Measurements from ENCODE around the gene IRAK3. TPM values are rescaled to one million over a fixed set of nuclear protein-coding genes. Genes with fewer than 3 reads are reported as not detected.

IRAK3 gene, protein sequence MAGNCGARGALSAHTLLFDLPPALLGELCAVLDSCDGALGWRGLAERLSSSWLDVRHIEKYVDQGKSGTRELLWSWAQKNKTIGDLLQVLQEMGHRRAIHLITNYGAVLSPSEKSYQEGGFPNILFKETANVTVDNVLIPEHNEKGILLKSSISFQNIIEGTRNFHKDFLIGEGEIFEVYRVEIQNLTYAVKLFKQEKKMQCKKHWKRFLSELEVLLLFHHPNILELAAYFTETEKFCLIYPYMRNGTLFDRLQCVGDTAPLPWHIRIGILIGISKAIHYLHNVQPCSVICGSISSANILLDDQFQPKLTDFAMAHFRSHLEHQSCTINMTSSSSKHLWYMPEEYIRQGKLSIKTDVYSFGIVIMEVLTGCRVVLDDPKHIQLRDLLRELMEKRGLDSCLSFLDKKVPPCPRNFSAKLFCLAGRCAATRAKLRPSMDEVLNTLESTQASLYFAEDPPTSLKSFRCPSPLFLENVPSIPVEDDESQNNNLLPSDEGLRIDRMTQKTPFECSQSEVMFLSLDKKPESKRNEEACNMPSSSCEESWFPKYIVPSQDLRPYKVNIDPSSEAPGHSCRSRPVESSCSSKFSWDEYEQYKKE
- total RNA-seq, result 4.1 TPM

DNA sequence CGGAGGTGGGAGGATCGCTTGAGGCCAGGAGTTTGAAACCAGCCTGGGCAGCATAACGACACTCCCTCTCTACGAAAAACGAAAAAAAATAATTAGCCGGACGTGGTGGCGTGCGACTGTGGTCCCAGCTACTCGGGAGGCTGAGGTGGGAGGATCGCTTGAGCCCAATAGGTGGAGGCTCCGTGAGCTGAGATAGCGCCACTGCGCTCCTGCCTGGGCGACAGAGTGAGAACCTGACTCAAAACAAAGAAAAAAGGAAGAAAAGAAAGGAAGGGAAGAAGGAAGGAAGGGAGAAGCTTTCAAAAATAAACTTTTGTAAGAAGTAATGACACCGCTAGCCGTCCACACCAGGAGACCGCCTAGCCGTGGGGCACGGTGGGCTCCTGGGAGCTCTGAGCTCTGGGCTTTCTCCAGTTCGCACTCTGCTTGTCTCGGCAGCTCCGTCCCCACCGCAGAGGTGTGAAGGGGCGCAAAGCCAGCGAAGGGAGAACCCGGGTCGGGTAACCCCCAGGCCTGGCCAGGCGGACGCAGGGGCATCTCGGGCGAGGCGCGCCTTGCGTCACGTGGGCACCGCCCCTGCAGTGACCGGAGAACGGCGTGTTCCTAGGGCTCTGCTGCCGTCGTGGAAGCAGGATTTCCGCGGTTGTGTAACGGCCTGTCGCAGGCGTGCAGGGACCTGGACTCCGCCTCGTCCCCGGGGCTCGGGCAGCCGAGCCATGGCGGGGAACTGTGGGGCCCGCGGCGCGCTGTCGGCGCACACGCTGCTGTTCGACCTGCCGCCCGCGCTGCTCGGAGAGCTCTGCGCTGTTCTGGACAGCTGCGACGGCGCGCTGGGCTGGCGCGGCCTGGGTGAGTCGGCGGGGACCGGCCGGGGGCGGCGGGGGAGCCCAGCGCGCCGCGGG lies at the start of gene IRAK3:
IRAK3 (plus strand) TSS at position 631 of the 902 bp plus-strand sequence; CDS start at position 717, 86 bp downstream.
- DNase-seq (ENCODE audit: low spot score in 2 of 2) (peak; percentile 57 to 72), FAIRE-seq (no peak)

GRCh38 chr12:66139328-66139727 lies 49.7 kb upstream of the IRAK3 start:
- no peak for DNase-seq (ENCODE audit: low spot score in 2 of 2)
- FAIRE-seq, result no peak

DNA sequence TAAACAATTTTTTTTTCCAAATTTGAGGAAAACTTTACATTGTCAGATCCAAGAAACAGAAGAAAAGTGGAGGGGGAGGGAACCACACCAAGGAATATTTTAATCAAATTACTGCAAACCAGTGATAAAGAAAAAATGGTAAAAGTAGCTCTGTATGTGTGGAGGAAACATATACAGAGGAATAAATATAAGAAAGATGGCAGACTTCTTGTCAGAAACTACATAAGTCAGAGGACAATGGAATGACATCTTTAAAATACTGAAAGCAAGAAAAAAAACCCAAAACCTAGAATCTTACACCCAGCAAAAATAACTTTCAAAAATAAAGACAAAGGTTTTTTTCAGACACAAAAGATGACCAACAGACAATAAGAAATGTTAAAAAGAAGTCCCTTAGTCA lies 48.3 kb upstream of the IRAK3 start:
- DNase-seq (ENCODE audit: low spot score in 2 of 2) (no peak), FAIRE-seq (no peak)

GRCh38 chr12:66141299-66141698 lies 47.7 kb upstream of the IRAK3 start:
- DNase-seq (ENCODE audit: low spot score in 2 of 2) (no peak), FAIRE-seq (no peak)

GRCh38 chr12:66142826-66143225 lies 46.2 kb upstream of the IRAK3 start:
- DNase-seq (ENCODE audit: low spot score in 2 of 2) (no peak), FAIRE-seq (no peak)

DNA sequence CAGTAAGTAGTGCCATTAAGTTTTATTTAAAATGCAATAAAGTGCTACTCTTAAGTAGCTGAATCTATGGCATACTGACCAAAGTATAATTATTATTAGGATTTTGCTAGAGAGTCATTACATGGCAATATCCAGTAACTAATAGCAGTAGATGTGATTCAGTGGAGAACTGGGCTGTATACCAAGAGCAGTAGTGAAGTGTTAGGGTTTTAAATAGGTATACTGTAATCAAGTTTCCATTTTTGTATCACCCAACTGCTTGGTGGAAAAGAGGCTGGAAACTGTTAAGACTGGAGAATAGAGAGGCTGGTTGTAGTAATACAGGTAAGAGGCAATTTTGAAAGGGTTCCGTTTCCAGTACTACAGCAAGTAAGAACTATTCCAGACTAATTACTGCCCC lies 45.1 kb upstream of the IRAK3 start:
- FAIRE-seq (no peak), DNase-seq (ENCODE audit: low spot score in 2 of 2) (no peak)

DNA sequence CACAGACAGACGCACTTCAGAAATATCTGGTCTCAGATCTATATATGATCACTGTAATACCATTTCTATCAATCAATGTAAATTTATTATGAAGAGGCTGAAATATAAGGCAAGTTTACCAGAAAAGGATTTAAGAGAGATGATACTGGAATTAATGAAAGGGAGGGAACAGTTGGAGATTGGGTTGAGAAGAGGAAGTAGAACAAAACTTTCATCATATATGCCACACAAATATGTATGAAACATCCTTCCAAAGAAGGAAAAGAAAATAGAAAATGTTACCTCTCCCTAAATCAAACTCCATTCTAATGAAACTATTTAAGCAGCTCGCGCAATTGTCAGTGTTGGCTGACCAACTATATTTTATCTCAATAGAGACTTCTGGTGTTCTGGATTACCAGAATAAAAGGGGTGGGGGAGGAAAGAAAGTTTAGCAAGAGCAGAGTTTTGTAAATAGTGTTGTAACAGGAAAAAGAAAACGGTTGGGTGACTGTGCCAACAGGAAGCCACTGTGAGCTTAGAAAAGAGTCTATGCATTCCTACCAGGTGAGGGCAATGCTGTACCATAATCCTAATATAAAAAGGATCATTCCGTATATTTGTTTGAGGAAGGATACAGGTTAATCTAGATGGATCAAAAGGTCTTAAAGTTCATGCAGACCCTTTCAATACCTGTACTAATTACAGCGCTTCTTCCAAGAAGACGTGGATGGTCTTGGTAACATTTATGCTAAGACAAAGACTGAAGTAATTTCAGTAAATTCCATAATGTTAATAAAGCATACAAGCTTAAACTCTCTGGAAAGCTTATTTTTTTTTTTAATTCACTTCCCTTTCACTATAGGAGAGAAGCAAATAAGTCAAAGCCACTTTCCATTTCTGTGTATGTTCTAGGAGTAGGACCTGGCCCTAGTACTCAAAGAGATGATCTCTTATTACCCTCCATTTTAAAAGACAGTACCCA lies 43.9 kb upstream of the IRAK3 start:
- no peak for FAIRE-seq

DNA sequence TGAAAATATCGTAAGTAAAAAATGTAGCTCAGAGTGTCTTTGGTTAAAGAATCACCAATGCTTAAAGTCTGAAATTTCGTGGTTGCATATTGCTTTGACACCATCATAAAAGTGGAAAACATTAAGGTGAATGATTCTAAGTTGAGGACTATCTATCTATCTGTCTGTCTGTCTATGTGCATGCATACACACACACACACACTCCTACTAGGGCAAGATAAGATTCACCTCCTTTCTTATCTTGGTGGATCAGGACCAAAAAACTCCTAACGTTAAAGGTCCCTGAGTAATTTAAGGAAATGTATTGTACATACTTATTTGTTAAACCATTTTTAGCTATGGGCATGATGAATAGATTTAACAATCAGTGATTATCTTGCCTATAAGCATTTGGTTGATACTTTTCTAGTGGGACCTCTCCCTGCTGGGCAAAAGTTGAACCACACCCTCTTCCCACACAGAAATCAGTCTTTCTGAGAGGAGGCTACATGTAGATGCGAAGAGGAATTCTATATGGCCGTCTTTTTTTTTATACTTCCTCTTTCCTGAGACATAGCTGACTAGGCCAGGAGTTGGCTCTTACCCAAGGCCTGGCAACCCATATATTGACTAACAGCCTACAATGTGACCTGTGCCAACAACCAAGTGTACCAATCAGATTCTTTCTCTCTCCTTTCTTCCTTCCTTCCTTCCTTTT lies 39.2 kb upstream of the IRAK3 start:
- no peak for DNase-seq (ENCODE audit: low spot score in 2 of 2)
- no peak for FAIRE-seq

More for the DNA sequence above, 43.9 kb upstream of the IRAK3 start:
- peak in 1 of 2 donors; percentile 33 for DNase-seq (ENCODE audit: low spot score in 2 of 2)

DNA sequence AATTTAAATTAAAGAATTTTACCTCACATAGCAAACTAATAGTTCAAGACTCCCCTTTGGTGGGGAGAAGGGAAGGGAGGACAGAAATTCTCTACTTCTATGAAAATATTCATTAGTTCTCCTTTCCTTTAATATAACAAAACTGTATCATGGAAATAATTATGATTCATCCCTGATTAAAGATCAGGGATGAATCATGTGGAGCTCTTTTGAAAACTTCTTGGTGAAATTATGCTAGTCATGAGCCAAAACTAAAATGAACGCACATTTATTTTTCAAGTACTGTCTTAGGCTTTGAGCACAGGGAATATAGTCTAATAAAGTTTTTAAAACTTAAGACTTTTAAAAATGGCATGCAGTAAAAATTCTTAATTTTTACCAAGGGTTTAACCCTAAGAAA lies 36.3 kb upstream of the IRAK3 start:
- DNase-seq (ENCODE audit: low spot score in 2 of 2) (no peak), FAIRE-seq (no peak)

- no peak for FAIRE-seq
- DNase-seq (ENCODE audit: low spot score in 2 of 2), result no peak
These were observed 34.2 kb upstream of the IRAK3 start for GRCh38 chr12:66154776-66155175.

DNA sequence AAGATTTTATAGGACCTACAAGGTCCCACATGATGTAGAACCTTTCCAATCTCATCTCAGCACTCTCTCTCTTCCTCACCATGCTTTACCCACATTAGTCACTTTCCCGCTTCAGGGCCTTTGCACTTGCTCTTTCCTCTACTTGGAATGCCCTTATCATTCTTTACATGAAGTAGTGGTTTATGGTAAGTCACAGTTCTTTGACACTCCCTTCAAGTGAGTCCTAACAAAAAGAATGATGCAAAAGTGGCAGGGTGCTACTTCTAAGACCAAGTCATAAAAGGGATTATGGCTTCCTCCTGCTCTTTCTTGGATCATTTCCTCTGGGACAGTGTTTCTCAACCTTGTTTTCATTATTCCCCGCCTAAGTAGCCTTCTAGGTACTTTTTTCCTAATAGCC lies 32.4 kb upstream of the IRAK3 start:
- FAIRE-seq, result no peak
- no peak for DNase-seq (ENCODE audit: low spot score in 2 of 2)

DNA sequence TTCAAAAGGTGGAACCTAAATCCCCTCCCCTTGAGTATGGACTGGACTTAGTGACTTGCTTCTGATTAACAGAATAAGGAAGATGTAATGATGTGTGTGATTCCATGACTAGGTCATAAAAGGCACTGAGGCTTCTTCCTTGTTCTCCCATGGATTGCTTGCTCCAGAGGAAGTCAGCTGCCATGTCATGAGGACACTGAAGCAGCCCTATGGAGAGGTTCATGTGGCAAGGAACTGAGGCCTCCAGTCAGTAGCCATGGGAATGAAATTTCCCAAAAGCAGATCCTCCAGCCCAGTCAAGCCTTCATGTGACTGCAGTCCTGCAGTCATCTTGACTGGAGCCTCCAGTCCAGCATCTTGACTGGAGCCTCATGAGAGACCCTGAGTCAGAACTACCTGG lies 29.9 kb upstream of the IRAK3 start:
- DNase-seq (ENCODE audit: low spot score in 2 of 2) (no peak), FAIRE-seq (no peak)

DNA sequence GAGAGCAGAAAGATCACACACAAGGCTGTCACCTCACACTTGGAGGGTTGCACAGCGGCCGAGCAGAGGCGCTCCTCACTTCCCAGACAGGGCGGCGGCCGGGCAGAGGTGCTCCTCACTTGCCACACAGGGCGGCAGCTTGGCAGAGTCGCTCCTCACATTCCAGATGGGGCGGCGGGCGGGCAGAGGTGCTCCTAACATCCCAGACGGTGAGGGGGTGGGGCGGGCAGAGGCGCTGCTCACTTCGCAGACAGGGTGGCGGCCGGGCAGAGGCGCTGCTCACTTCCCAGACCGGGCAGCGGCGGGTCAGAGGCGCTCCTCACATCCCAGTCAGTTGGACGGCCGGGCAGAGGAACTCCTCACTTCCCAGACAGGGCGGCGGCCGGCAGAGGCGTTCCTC lies 28.3 kb upstream of the IRAK3 start:
- DNase-seq (ENCODE audit: low spot score in 2 of 2), result no peak

DNA sequence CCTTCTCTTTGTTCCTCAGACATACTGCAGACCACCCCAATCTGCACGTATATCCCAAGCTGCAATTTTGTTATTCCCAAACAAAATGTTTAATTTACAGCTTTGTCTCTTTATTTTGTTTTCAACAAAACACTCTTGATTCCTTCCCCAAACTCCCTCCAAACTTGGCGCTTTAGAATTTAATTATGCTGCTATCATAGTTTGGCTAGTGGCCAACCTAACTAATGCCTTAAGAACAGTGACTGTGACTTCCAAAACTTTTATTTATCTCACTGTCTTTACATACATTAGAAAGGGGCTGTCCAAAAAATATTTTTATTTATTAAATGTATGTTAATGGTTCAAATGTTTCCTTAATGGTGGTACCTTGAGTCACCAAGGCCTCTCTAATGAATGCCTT lies 26.3 kb upstream of the IRAK3 start:
- no peak for FAIRE-seq
- no peak for DNase-seq (ENCODE audit: low spot score in 2 of 2)

More for the DNA sequence above, 28.3 kb upstream of the IRAK3 start:
- FAIRE-seq, result no peak

- FAIRE-seq, result no peak
- DNase-seq (ENCODE audit: low spot score in 2 of 2), result no peak
These were observed 25.7 kb upstream of the IRAK3 start for GRCh38 chr12:66163289-66163688.

- DNase-seq (ENCODE audit: low spot score in 2 of 2) (no peak), FAIRE-seq (no peak)
These were observed 24.6 kb upstream of the IRAK3 start for GRCh38 chr12:66164349-66164821.

DNA sequence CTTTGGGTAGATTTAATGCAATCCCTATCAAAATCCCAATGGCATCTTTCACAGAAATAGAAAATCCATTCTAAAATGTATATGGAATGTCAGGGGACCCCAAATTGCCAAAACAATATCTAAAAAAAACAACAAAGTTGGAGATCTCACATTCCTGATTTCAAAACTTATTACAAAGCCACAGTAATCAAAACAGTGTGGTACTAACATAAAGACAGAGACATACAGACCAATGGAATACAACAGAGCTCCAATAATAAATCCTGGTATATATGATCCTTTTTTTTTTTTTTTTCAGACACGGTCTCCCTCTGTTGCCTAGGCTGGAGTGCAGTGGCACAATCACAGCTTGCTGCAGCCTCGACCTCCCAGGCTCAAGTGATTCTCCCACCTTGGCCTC lies 23.9 kb upstream of the IRAK3 start:
- no peak for FAIRE-seq

DNA sequence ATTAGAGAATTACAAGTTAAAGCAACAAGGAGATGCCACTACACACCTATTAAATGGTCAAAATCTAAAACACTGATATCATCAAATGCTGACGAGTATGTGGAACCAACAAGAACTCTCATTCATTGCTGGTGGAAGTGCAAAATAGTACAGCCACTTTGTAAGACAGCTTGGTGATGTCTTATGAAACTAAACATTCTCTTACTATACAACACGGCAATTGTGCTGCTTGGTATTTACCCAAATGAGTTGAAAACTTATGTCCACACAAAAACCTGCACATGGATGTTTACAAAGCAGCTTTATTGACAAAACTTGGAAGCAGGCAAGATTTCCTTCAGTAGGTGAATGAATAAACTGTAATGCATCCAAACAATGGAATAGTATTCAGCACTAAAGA lies 22.5 kb upstream of the IRAK3 start:
- DNase-seq (ENCODE audit: low spot score in 2 of 2) (no peak), FAIRE-seq (no peak)

More for the DNA sequence above, 23.9 kb upstream of the IRAK3 start:
- no peak for DNase-seq (ENCODE audit: low spot score in 2 of 2)

GRCh38 chr12:66168410-66168809 lies 20.6 kb upstream of the IRAK3 start:
- DNase-seq (ENCODE audit: low spot score in 2 of 2) (no peak), FAIRE-seq (no peak)
